HG02973 (cell line): ENCODE data around the gene ZNF785.

Source experiments
- ATAC-seq: cut with Tn5 transposase; IDR thresholded peaks from one replicate; pipeline ENCODE4 v1.9.1; 2021; ENCODE audit warnings: moderate library complexity; ENCODE audit not compliant: unreplicated experiment

ZNF785 gene

GRCh38 chr16:30566531-30566930, 19.0 kb downstream of the ZNF785 start:
- no peak for ATAC-seq

GRCh38 chr16:30565984-30566383, 19.5 kb downstream of the ZNF785 start:
- no peak for ATAC-seq

- no peak for ATAC-seq
Measured at GRCh38 chr16:30565526-30565925, 20.0 kb downstream of the ZNF785 start.

GRCh38 chr16:30562021-30562420, 23.5 kb downstream of the ZNF785 start:
- ATAC-seq = no peak

- no peak for ATAC-seq
Measured at GRCh38 chr16:30561089-30561816, 24.2 kb downstream of the ZNF785 start.

GRCh38 chr16:30559690-30560089, 25.8 kb downstream of the ZNF785 start:
- no peak for ATAC-seq

GRCh38 chr16:30558789-30559377, 26.6 kb downstream of the ZNF785 start:
- ATAC-seq = no peak

GRCh38 chr16:30557957-30558788, 27.3 kb downstream of the ZNF785 start, which contains the start of gene ZNF764:
Gene ZNF764 (minus strand): TSS chr16:30558374. CDS start chr16:30558182, 192 bp downstream.
- ATAC-seq = peak; percentile 80

- ATAC-seq = peak; percentile 2
Measured at GRCh38 chr16:30557707-30557956, 27.9 kb downstream of the ZNF785 start.

- ATAC-seq = no peak
Measured at GRCh38 chr16:30556125-30556473, 29.4 kb downstream of the ZNF785 start.

- ATAC-seq = no peak
Measured at GRCh38 chr16:30555315-30556124, 30.0 kb downstream of the ZNF785 start.

- no peak for ATAC-seq
Measured at GRCh38 chr16:30554557-30555314, 30.8 kb downstream of the ZNF785 start.

GRCh38 chr16:30553393-30553899, 32.1 kb downstream of the ZNF785 start:
- no peak for ATAC-seq

- ATAC-seq = no peak
Measured at GRCh38 chr16:30552956-30553355, 32.5 kb downstream of the ZNF785 start.

- ATAC-seq = no peak
Measured at GRCh38 chr16:30551781-30552180, 33.7 kb downstream of the ZNF785 start.

- ATAC-seq = no peak
Measured at GRCh38 chr16:30548416-30549253, 36.9 kb downstream of the ZNF785 start.

GRCh38 chr16:30546115-30546514, 39.4 kb downstream of the ZNF785 start:
- no peak for ATAC-seq

GRCh38 chr16:30543067-30543466, 42.4 kb downstream of the ZNF785 start:
- ATAC-seq = no peak
